ENCODE results near the gene VWC2L.

Gene VWC2L

GRCh38 chr2:214471382-214471781 lies 60.5 kb downstream of the VWC2L start:
- no peak for DNase-seq

GRCh38 chr2:214471990-214472389 lies 61.1 kb downstream of the VWC2L start:
- no peak for DNase-seq

- no peak for DNase-seq
Observed at GRCh38 chr2:214477305-214477704, 66.5 kb downstream of the VWC2L start.

GRCh38 chr2:214481204-214481603 lies 70.3 kb downstream of the VWC2L start:
- DNase-seq = no peak

GRCh38 chr2:214482728-214483127 lies 71.9 kb downstream of the VWC2L start:
- DNase-seq = no peak

GRCh38 chr2:214484239-214484638 lies 73.4 kb downstream of the VWC2L start:
- DNase-seq = no peak

GRCh38 chr2:214484701-214485100 lies 73.8 kb downstream of the VWC2L start:
- DNase-seq = no peak

- DNase-seq = no peak
Observed at GRCh38 chr2:214489181-214489580, 78.3 kb downstream of the VWC2L start.

- no peak for DNase-seq
Observed at GRCh38 chr2:214489702-214490101, 78.8 kb downstream of the VWC2L start.

- no peak for DNase-seq
Observed at GRCh38 chr2:214492152-214492551, 81.3 kb downstream of the VWC2L start.

GRCh38 chr2:214492608-214493007 lies 81.8 kb downstream of the VWC2L start:
- no peak for DNase-seq

GRCh38 chr2:214497489-214497888 lies 86.6 kb downstream of the VWC2L start:
- no peak for DNase-seq

- no peak for DNase-seq
Observed at GRCh38 chr2:214503568-214503967, 92.7 kb downstream of the VWC2L start.

- no peak for DNase-seq
Observed at GRCh38 chr2:214504599-214505376, 93.9 kb downstream of the VWC2L start.

- DNase-seq = no peak
Observed at GRCh38 chr2:214507032-214507431, 96.2 kb downstream of the VWC2L start.

- DNase-seq = no peak
Observed at GRCh38 chr2:214514704-214515103, 103.8 kb downstream of the VWC2L start.

GRCh38 chr2:214515111-214515510 lies 104.3 kb downstream of the VWC2L start:
- DNase-seq = no peak

- DNase-seq = no peak
Observed at GRCh38 chr2:214519258-214519818, 108.5 kb downstream of the VWC2L start.

GRCh38 chr2:214529021-214529420 lies 118.2 kb downstream of the VWC2L start:
- DNase-seq = no peak

GRCh38 chr2:214529514-214529913 lies 118.7 kb downstream of the VWC2L start:
- DNase-seq = no peak

- no peak for DNase-seq
Observed at GRCh38 chr2:214533541-214533940, 122.7 kb downstream of the VWC2L start.

- DNase-seq = no peak
Observed at GRCh38 chr2:214536625-214537024, 125.8 kb downstream of the VWC2L start.

GRCh38 chr2:214537929-214538328 lies 127.1 kb downstream of the VWC2L start:
- DNase-seq = no peak

- DNase-seq = no peak
Observed at GRCh38 chr2:214542295-214542694, 131.4 kb downstream of the VWC2L start.

GRCh38 chr2:214542866-214543265 lies 132.0 kb downstream of the VWC2L start:
- no peak for DNase-seq
